ENCODE data around the gene GBP2. TPM values are rescaled to one million over a fixed set of nuclear protein-coding genes. Genes with fewer than 3 reads are reported as not detected.
A peak's percentile ranks its signal among the peaks of the same experiment; 100 is the strongest.

The GBP2 gene, protein sequence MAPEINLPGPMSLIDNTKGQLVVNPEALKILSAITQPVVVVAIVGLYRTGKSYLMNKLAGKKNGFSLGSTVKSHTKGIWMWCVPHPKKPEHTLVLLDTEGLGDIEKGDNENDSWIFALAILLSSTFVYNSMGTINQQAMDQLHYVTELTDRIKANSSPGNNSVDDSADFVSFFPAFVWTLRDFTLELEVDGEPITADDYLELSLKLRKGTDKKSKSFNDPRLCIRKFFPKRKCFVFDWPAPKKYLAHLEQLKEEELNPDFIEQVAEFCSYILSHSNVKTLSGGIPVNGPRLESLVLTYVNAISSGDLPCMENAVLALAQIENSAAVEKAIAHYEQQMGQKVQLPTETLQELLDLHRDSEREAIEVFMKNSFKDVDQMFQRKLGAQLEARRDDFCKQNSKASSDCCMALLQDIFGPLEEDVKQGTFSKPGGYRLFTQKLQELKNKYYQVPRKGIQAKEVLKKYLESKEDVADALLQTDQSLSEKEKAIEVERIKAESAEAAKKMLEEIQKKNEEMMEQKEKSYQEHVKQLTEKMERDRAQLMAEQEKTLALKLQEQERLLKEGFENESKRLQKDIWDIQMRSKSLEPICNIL
- 8.7 and 10.2 TPM in 2 replicates for polyA plus RNA-seq (2012; rRNA removed)
- polyA plus RNA-seq (2012; cell fraction: cytosol; rRNA removed) = 9.4 and 10.3 TPM in 2 replicates
- polyA plus RNA-seq (2012; cell fraction: nucleus; rRNA removed) = 5.8 and 10.3 TPM in 2 replicates

DNA sequence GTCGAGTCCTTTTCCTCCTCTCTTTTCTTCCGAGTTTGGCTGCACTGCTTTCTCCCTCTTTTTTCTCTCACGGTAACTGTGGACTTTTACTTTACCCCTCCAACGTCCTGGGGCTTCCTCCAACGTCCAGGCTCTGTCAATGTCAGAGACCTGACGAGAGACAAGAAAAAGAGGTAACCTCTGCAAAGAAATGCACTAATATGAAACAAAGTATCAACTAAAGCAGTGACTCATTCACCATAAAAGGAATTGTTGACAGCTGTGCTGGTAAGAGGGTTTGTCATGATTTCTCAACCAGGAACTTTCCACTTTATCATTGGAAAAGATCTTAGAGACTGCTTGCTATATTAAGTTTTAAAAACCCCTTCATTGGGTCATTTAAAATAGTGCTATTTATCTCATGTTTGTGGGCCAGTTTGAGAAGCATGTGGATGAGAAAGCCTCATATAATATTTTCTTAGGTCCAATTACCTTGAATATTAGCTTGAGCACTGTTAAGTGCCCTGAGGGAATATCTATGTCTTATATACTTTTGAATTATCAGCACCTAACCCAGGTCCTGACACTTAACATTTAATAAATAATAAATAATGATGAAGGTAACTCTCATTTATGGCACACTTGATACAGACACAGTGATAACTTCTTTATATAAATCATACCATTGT, at the start of gene GBP2:
GBP2 (minus strand) TSS at position 202 of the 668 bp plus-strand sequence. CDS start 4,148 bp downstream, outside the sequence.
- Histone ChIP-seq H2AFZ (ENCODE audit: low read depth) (peak within 1 kb of the TSS; percentile 74), H3K36me3 (replicated peaks in 1 of 2; ENCODE audit: control insufficient read depth in 1 of 2, insufficient read depth in 2 of 2, low read length in 1 of 2) (no peaks in the 10 kb centered on the region), H3K4me1 (ENCODE audit: control insufficient read depth in 1 of 2, insufficient read depth in 2 of 2, low read depth in 1 of 2, low read length in 1 of 2) (peaks cover 7 to 23% of the 10 kb centered on the region in 2 experiments; a peak in 3 of 4 replicates), H3F3A (replicated peaks; ENCODE audit: insufficient read depth) (peaks cover 5% of the 10 kb centered on the region), H3K4me3 (ENCODE audit: low read depth in 2 of 2, low read length in 1 of 2) (peak within 1 kb of the TSS; percentile 32 to 62), H3K27me3 (ENCODE audit: insufficient read depth) (no peaks in the 10 kb centered on the region), H3K4me2 (peak within 1 kb of the TSS; percentile 78), H3K9me2 (no peaks in the 10 kb centered on the region), H3K9me3 (no peaks in the 10 kb centered on the region), H3K27ac (ENCODE audit: low read depth in 2 of 2, low read length in 1 of 2) (peak within 1 kb of the TSS; percentile 58 to 60), H3K9ac (peak within 1 kb of the TSS; percentile 35; the same call in 1 of the 2 replicates), H3K79me2 (ENCODE audit: insufficient read depth) (no peaks in the 10 kb centered on the region), H4K20me1 (ENCODE audit: insufficient read depth) (no peaks in the 10 kb centered on the region)
- TF ChIP-seq FOSL2 (IDR thresholded peaks at IDR 0.05; ENCODE audit: borderline replicate concordance, low read depth) (peak; percentile 79), TCF12 (IDR thresholded peaks at IDR 0.05) (peak; percentile 72), JUND (IDR thresholded peaks at IDR 0.05) (peak; percentile 84), POLR2AphosphoS5 (IDR thresholded peaks at IDR 0.05; ENCODE audit: low read depth, low read length) (no peak; the same call in 1 of the 2 replicates), RXRA (IDR thresholded peaks at IDR 0.05; ENCODE audit: borderline replicate concordance, low read depth) (no peak), EP300 (IDR thresholded peaks at IDR 0.05; ENCODE audit: borderline replicate concordance in 1 of 2, low read depth in 1 of 2, low read length in 1 of 2) (peak in 1 of 2 experiments; percentile 41; a peak in 1 of 4 replicates)
- TF ChIP-seq, protein P1, sequence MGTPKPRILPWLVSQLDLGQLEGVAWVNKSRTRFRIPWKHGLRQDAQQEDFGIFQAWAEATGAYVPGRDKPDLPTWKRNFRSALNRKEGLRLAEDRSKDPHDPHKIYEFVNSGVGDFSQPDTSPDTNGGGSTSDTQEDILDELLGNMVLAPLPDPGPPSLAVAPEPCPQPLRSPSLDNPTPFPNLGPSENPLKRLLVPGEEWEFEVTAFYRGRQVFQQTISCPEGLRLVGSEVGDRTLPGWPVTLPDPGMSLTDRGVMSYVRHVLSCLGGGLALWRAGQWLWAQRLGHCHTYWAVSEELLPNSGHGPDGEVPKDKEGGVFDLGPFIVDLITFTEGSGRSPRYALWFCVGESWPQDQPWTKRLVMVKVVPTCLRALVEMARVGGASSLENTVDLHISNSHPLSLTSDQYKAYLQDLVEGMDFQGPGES (IDR thresholded peaks at IDR 0.05; ENCODE audit: low read depth, low read length) = no peak
- TF ChIP-seq, protein P2, sequence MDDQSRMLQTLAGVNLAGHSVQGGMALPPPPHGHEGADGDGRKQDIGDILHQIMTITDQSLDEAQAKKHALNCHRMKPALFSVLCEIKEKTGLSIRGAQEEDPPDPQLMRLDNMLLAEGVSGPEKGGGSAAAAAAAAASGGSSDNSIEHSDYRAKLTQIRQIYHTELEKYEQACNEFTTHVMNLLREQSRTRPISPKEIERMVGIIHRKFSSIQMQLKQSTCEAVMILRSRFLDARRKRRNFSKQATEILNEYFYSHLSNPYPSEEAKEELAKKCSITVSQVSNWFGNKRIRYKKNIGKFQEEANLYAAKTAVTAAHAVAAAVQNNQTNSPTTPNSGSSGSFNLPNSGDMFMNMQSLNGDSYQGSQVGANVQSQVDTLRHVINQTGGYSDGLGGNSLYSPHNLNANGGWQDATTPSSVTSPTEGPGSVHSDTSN (IDR thresholded peaks at IDR 0.05) = peak; percentile 80
- no peak for DNase-seq
- ChIA-PET CTCF (no interaction called here), POLR2A (no interaction called here)
- 20% methylated on average over 6 of the region's 6 CpGs for WGBS (ENCODE audit: low lambda C conversion rate)

DNA sequence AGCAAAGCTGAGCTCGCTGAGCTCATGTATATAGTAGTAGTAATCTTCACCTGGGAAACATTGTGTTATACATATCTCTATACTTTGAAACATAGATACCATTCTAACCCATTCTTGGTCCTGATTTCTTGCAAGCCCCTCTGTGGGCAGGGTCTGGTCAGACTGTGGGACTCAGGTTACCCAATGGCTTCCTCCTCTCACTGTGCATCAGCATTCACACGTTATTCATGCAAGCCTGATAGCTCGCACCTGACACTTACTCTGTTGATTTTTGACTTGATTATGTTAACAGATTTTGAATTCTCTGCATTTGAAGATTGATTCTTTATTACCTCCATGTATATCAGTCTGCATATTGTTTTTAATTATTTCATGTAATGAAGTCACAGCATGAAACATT, 48.6 kb upstream of the GBP2 start:
- no peaks in the 10 kb centered on the region for H4K20me1 ChIP-seq (ENCODE audit: insufficient read depth)
- POLR2A ChIA-PET = no interaction called here
- H3K9me2 ChIP-seq = no peaks in the 10 kb centered on the region
- H3K36me3 ChIP-seq (replicated peaks in 1 of 2; ENCODE audit: control insufficient read depth in 1 of 2, insufficient read depth in 2 of 2, low read length in 1 of 2) = no peaks in the 10 kb centered on the region
- H3K9me3 ChIP-seq = no peaks in the 10 kb centered on the region
- no peaks in the 10 kb centered on the region for H3K79me2 ChIP-seq (ENCODE audit: insufficient read depth)
- H3F3A ChIP-seq (replicated peaks; ENCODE audit: insufficient read depth) = no peaks in the 10 kb centered on the region
- H3K9ac ChIP-seq = no peak overlapping the region
- no peaks in the 10 kb centered on the region for H3K4me1 ChIP-seq (ENCODE audit: control insufficient read depth in 1 of 2, insufficient read depth in 2 of 2, low read depth in 1 of 2, low read length in 1 of 2)
- no peak overlapping the region for H3K4me2 ChIP-seq
- CTCF ChIA-PET = interaction anchor here (1.3 kb wide), 1 partner anchor 77 kb away, joined by 4 read pairs; no protein-coding TSS in a partner anchor
- WGBS (ENCODE audit: low lambda C conversion rate) = 71% methylated on average over 3 of the region's 3 CpGs
- TF ChIP-seq FOXM1 (IDR thresholded peaks at IDR 0.05; ENCODE audit: low read depth) (no peak), MEF2A (IDR thresholded peaks at IDR 0.05; ENCODE audit: borderline replicate concordance, low read depth) (no peak), EZH2phosphoT487 (IDR thresholded peaks at IDR 0.05; ENCODE audit: borderline replicate concordance, low read depth) (no peak), TAF1 (IDR thresholded peaks at IDR 0.05; ENCODE audit: borderline replicate concordance, low read depth, low read length) (no peak), NFIC (IDR thresholded peaks at IDR 0.05; ENCODE audit: borderline replicate concordance) (no peak), TEAD4 (IDR thresholded peaks at IDR 0.05; ENCODE audit: borderline replicate concordance, insufficient read depth) (no peak), NRF1 (IDR thresholded peaks at IDR 0.05; ENCODE audit: low read depth, low read length) (no peak)
- TF ChIP-seq, protein P2 (IDR thresholded peaks at IDR 0.05) = no peak
- no peaks in the 10 kb centered on the region for H3K27me3 ChIP-seq (ENCODE audit: insufficient read depth)
- H3K27ac ChIP-seq (ENCODE audit: low read depth in 2 of 2, low read length in 1 of 2) = no peak overlapping the region
- DNase-seq = no peak
- H2AFZ ChIP-seq (ENCODE audit: low read depth) = no peak overlapping the region
- H3K4me3 ChIP-seq (ENCODE audit: low read depth in 2 of 2, low read length in 1 of 2) = no peak overlapping the region

Measured in SK-N-SH (cell line).